OCI-M1 (cell line): Measurements from ENCODE around the gene SATB2.

Experiments
- DNase-seq: peaks from one replicate; lab custom pipeline; 2025; lab: John Stamatoyannopoulos, UW

The SATB2 gene

DNA sequence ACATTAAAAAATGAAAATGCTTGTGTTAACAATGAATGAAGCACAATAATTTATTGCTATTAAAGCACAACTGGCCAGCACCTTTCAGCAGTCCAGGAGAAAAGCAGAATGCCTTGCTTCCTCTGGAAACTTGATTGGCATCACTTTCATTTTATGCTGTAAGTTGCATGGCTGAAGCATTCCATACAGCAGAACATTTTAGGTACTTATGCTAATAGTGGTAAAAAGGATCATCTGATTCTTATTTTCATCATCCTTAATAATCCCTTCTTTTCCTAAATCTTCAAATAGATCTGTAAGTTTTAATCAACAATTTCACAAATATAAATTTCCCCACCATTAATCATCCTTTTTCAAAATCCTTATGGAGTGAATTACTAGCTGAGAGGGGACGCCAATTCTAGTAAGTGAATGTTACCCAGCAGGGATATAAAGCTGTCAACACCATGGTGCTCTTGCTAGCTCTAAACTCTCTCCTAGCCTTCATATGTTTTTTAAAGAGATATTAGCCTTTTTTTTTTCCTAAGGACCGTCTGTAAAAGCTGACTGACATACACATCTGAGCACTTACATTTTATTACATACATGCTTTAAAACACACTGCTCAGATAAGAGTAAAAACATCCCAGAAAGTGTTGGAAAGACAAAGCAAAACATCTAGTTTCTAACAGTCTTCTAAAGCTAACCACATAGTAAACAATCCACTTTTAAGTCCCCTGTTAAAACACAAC lies 5.3 kb downstream of the SATB2 start:
- DNase-seq, result peak; percentile 61

DNA sequence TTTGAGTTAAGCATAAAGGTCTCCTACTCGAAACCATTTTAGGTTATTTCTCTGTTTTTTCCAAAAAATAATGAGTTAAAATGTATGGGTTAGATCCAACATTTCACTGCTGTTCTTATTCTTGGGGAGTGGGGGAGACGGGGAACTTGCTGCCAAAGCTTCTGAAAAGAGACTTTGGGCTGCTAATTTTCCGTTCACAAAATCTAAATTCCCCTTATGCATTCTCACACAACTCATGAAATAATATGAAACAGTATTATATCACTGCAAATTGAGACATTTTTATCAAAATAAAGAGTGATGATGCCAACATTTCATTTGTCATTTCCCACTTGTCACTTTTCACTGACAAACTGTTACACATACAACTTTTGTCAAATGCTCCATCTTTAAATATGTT lies 7.8 kb downstream of the SATB2 start:
- DNase-seq, result no peak

DNA sequence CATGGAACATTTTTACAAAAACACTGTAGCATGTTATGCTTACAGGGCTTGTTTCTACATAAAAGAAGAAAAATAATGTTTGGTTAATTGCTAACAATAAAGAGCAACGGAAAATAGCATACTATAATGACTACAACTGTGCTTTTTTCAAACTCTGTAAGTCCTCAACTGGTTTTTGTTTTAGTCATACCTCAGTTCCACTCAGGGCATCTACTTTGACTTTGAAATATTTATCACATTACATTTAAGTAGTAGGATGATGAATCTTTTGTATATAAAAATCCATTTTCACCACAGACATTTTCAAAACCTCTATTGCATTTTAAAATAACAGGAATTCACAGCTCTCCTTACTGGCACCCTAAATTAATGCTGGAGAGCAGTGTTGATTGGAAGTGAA lies 8.3 kb downstream of the SATB2 start:
- no peak for DNase-seq

DNA sequence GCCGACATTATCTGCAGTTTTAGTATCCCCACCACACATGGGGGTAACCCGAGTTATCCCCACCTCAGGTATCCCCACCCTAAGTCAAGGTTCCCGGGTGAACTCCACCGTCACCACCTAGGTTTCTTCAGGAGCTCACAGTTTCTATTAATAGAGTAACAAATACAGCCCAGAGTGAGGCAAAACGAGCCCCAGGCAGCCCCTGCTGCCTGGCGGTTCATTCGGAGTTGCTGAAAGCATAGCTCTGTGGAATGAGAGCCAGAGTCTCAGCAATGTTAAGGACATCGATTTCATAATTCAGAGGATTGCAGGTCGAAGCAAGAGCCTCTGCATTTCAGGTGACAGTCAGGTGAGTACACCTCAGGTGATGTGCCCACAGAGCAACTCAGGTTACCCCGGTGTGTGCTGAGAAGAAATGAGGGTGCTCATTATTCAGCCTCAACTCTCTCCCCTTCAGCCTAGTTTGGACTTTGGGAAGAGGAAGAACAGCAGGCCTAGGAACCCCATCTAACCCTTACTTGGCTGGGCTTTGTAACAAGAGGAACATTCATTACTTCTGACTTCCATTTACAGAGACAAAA lies 10.7 kb downstream of the SATB2 start:
- DNase-seq, result no peak

DNA sequence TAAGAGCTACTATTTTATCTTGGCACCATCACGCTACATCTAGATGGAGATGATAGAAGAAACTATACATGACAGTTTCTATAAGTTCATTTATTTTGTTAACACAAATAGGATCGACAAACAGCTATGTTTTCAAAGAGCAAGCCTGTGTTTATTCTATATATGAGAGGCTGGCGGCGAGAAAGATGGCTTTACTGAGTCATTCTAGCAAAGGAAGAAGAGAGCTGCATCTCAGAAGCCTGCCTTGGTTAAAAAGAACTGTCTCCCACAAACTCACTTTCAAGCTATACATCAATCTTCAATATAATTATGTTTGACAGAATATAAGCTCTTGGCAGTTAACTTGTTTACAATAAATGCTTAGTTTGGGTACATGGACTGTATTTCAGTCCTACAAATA lies 13.0 kb downstream of the SATB2 start:
- DNase-seq, result no peak

DNA sequence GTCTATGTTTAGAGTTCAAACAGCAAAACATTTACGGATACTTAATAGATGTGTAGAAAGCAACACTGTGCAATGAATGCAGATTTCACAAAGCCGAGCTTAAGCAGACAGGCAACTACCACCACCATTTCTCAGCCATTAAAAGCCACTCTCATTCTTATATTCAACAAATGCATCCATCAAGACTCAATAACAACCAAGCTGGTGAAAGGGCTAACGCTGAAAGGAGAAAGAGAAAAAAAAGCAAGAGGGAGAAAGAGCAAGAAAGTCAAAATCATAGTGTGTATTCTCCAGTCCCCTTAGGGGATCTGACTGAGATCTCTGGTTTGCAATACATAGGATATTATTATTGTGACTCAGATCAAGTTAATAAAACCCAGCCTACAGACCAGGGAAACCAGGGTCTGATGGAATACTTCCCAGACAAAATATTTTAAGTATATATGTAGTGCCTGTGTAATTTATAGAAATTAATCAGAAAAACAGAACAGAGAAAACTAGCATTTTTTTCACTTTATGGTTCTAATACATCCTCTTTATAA lies 14.1 kb downstream of the SATB2 start:
- no peak for DNase-seq

DNA sequence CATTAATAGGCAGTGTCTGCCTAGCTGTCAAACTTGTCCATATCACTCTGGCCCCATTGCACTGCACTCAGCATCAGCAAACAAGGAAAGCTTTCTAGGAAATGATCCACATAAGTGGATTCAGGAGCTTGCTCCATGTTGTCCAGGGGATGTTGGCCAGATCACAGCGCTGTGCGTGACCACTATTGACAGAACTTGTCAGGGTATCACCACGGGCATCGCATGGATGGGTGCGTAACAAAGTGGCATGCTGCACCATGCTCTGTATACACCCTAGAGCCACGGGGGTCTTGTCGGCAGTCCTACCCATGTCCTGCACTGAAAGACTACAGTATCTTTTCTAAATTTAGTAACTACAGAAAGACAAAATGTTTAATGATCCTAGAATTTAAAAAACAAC lies 15.6 kb downstream of the SATB2 start:
- DNase-seq, result no peak

DNA sequence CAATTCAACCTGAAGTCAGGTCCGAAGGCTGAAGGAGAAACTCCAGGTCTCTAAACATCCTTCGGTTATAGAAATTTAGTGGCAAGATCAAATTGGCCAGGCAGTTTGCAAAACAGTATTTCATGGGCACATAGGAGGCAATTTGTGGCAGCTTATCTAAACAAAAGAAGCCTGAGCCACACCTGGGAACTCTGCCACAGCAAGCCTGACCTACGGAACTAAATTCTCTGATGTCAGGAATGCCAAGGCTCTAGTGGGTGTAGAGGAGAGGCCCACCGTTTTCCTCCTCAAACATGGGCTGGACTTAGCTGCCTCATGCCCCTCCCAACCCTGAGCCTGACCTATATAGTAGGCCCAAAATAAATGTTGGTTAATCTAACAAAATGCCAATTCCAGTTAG lies 16.0 kb downstream of the SATB2 start:
- no peak for DNase-seq

DNA sequence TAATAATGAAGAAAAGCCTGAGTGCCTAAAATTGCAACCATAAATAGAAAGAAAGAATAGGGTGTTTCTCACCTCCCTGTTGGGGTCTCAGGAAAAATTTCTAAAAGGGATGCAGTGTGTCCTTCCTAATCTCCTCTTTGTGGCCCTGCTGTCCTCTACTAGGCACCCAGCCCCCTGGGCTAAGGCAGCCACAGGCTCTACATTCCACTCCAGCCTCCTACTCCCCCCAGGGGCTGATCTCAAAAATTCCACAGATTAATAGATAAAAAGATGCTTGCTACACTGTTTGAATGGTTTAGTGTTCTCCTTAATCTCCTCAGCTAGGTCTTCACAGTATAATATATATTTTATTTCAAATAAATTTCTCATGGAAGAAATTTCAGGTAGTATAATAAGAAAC lies 17.6 kb downstream of the SATB2 start:
- no peak for DNase-seq

DNA sequence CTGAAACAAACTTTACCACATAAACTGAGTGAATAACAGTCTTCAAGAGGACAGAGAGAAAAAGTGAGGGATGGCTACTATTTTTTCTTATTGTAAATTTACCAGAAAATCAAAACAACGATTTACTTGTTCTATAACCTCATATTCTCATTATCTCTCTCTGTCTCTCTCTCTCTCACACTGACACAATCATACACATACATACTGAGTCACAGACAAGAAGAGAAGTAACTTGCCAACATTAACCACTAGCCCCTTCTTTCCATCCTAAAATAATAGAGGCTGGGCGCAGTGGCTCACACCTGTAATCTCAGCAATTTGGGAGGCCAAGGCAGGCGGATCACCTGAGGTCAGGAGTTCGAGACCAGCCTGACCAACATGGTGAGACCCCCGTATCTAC lies 18.2 kb downstream of the SATB2 start:
- DNase-seq, result no peak

DNA sequence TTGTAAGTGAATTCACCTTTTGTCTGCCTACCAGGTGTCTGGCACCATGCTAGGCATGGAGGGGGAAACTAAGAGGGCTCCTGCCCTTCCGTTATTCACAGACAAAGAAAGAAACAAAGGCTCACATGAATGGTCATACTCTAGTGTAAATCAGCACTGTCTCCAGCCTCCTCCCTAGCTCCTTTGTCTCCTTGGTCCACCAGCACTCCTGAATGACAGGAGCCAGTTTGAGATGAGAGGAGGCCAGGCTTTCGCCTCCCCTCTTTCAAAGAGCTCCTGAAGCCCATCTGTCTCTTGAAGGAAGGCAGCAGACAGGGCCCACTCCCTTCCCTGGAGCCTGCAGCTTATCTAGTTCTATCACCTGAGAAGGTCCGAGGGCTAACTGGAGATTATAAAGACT lies 18.7 kb downstream of the SATB2 start:
- no peak for DNase-seq

DNA sequence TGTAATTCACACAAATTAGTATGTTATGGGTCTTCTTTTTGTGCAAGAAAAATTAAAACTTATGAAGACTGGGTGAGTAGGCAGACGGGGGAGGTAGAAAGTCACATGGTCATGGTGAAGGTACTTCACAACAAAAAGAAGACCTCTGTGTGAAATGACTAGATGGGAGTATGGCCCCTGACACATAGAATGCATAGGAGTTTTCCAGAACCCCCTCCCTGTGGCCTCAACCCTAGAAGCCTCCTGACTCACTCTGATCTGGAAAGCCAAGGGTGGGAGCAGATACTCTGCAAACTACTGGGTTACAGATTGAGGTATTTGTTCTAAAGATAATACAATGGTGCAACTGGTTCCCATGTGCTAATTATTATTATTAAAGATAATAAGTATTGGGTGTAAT lies 23.2 kb downstream of the SATB2 start:
- no peak for DNase-seq

DNA sequence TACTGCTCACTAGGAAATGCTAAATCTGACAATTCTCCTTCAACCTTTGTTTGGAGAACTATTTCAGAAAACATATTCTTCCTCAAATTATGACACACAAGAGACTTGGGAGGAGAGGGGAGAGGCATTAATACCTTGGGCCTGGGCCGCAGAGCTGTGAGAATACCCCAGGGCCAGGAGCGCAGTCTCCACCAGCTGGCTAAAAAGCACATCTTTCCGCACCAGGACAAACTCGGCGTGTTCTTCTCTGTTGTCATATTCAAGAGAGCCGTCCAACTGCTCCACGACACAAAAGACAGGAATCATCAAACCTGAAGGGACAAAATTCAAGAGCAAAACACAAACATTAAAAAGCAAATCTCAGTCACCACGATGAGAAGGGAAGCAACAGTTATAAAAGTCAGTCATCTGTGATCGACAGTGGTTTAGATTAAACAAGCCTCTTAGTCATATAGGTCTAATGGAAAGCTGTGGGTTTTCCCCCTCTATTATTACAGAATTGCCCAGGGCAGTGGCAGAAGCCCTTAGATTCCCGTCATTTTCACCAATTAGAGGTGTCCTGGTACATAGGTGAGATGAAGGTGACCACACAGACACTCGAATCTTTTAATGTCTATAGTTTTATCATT lies 24.4 kb downstream of the SATB2 start:
- no peak for DNase-seq

DNA sequence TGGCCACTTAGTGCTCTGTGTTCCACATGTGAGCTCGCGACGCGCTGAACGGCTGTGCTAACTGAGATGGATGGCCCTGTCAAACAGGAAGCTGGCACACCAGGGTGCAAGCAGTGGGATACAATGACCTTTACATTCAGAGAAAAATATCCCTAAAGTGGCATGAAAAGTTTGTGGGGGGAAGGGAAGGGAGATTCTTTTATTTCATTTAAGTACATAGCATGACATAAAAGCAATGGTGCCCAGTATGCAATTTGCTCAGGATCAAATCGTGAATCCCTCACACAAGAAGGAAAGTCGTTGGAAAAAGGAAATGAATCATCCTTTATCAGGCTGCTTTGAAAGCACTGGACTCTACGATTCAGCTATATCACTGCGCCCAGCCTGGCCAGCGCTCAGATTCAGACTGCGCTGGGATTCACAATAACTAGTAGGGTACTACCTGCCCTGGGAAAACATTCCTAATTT lies 26.0 kb downstream of the SATB2 start:
- no peak for DNase-seq

DNA sequence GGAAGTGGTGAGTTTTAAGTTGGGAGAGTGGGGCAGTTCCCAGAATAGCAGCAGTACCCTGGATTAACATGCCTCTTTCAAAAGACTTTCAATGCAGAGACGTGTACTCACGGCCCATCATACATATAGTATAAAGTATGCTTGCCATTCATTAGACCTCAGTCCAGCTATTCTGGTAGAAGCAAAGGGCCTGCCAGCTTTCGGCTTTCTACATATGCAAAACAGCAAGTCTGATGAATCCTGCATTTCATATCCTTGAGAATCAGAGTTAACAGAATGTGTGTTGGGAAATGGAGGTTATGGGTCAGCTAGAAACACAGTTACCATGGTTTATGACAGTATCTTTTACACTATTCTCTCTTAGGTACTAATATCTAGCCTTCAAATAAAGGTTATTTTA lies 27.5 kb downstream of the SATB2 start:
- DNase-seq, result no peak

DNA sequence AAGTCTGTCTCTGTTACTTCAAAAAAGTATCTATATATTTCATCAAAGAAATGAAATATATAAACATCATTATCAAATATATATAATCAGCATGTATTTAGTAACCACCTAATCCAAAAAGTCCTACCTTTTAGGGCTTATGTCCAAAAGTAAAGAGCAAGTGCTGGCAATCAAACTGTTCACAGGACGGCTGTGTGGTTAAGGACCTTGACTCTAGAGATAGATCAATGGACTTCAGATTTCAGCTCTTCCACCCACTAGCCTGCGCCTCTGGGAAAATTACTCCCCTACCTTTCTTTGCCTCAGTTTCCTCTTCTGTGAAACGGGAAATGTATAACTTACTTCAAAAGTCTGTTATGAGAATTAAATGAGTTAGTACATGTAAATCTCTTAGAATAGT lies 29.4 kb downstream of the SATB2 start:
- no peak for DNase-seq

DNA sequence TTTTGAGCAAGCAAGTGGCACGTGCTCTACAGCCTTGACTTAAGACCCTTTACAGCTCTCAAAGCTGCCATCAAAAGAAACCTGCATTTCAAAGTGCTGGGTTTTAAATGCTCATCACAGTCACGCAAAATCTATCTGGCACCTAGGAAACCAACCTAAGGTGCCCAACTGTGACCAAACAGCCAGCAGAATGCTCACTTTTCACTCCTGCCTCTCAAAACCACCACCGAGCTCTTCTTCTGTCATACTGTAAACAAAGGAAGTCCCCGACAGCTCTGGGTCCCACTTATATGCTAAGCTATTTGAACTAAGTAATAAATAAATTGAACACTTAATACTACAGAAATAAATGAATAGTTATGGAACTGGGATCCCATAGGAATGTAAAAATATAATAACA lies 33.6 kb downstream of the SATB2 start:
- no peak for DNase-seq

DNA sequence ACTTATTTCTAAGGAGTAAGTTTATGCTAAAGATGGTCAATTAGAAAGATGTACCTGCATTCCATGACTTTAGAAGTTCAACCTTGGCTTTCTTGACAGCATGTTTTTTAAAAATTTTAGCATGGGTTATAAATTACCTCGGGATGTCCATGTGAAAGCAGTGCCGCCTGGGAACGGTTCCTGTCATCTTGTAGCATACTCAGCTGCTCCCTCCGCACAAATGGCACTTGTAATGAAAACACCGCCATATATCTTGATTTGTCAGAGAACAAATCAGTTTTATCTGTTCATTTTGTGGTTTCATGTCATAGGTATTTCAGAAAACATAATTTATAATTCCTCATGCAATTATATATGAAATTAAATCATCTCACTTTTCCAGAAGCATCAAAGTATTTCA lies 38.3 kb downstream of the SATB2 start:
- no peak for DNase-seq

DNA sequence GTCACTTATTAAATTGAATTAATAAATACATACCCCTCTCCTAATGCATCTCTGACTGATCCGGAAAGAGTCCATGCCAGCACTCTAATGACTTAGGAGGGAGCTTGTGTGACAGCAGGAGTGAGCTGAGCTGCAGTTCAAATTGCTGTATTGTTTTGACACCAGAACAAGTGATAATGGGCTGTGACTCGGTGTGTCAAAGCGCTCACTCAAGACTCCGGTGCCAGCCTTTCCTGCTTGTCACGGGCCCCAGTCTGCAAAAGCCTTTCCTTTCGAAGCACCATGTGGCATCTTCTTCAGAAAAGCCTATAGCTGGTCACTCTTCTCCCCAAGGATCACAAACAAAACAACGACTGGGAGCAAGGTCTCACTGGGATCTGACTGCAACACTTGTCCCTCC lies 43.3 kb downstream of the SATB2 start:
- DNase-seq, result no peak

DNA sequence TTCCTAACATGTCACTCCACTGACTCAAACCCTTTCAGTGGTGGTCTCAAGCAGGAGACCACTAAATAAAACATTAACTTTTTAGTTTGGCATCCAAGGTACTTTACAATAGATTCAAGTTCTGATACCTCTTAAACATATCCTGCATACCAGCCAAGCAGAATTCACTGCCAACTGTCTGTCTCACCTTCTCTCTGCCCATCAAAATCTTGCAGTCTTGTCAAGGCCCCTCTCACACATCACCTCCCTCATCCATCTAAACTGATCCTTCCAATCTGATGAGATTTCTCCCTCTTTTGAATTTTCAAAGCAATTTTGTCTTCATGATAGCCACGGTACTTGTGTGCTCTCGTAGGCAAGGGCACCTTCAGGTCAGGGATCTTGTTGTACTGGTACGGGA lies 43.7 kb downstream of the SATB2 start:
- DNase-seq, result no peak

DNA sequence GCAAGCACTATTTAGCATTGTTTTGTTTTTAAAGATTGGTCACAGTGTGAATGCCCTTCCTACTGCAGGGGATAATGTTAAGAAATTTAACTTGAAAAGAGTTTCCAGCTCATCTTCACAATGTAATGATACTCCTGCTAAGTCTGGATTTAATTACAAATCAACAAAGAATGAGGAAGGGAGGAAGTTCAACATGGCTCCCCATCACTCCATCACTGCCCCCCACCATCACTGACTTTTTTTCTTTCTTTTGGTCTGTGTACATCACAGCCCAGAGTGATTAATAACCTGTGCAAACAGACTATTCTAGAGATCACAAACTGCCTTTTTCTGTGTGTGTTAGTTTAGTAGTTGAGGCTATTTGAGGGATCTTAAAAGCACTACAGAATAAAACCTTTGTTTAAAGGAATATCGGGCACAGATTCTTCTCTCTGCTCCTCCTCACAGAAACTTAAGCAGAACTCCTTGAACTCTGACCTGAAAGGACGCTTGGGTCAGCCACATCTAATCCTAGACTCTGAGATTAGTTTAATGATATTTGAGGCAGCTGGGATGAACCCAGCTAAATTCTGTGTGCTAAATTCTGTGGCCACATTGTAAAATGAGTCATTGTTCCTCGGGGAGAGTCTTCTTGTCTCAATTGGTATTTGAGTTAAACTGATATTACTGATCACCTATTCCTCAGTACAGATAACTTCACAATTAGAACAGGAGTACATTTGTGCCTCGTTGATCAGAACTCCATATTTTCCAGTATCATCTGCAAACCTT lies 47.8 kb downstream of the SATB2 start:
- DNase-seq, result no peak

DNA sequence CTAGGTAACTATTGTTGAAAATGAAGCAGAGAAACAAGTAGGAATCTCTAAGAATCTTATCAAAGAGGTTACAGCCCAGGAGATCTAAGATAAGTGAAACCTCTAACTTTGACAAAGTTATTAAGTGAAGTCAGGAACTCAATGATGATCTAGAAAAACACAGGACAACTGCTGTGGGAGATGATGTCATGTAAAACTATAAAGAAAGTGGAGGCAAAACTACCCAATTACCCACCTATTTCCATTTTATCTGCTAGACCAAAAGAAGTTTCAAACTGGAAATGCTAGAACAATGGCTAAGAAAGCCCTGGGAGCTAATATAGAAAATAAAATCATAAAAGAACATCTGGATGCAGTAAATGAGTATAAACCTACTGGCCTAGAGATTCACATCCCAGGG lies 50.3 kb downstream of the SATB2 start:
- no peak for DNase-seq

DNA sequence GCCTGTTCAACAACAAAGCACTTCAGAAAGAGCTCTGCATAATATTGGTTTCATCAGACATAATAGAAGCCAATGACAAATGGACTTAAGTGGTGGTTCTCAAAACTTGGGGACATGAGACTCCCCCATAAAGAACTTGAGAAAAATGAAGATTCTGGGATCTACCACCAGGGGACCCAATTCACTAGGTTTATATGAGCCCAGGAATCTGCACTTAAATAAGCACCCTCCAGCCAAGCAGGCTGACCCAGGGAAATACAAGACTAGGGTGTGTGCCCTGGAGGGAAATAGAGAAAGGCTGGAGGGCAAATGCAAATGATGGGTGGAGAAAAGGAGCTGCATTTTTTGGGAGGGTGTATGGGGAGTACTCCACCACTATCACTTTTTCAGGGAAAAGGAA lies 52.5 kb downstream of the SATB2 start:
- peak; percentile 58 for DNase-seq
